ENCODE data around the gene P2RY14. TPM values are rescaled to one million over a fixed set of nuclear protein-coding genes. Genes with fewer than 3 reads are reported as not detected.
A peak's percentile ranks its signal among the peaks of the same experiment; 100 is the strongest.

Gene P2RY14
- total and polyA plus RNA-seq, 2 of the 13 experiments (the other 11 are each of a cell fraction or from before 2014, with no cell fraction given), result not detected

GRCh38 chr3:151283907-151284461, 5.6 kb upstream of the P2RY14 start (continued):
- TF ChIP-seq, protein P1, sequence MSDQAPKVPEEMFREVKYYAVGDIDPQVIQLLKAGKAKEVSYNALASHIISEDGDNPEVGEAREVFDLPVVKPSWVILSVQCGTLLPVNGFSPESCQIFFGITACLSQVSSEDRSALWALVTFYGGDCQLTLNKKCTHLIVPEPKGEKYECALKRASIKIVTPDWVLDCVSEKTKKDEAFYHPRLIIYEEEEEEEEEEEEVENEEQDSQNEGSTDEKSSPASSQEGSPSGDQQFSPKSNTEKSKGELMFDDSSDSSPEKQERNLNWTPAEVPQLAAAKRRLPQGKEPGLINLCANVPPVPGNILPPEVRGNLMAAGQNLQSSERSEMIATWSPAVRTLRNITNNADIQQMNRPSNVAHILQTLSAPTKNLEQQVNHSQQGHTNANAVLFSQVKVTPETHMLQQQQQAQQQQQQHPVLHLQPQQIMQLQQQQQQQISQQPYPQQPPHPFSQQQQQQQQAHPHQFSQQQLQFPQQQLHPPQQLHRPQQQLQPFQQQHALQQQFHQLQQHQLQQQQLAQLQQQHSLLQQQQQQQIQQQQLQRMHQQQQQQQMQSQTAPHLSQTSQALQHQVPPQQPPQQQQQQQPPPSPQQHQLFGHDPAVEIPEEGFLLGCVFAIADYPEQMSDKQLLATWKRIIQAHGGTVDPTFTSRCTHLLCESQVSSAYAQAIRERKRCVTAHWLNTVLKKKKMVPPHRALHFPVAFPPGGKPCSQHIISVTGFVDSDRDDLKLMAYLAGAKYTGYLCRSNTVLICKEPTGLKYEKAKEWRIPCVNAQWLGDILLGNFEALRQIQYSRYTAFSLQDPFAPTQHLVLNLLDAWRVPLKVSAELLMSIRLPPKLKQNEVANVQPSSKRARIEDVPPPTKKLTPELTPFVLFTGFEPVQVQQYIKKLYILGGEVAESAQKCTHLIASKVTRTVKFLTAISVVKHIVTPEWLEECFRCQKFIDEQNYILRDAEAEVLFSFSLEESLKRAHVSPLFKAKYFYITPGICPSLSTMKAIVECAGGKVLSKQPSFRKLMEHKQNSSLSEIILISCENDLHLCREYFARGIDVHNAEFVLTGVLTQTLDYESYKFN (CRISPR knock-in tag; conservative IDR thresholded peaks at IDR 0.05), result peak; percentile 69
- TF ChIP-seq ZNF609 (CRISPR knock-in tag; IDR thresholded peaks at IDR 0.05; ENCODE audit: borderline replicate concordance) (peak; percentile 85), SOX13 (IDR thresholded peaks at IDR 0.05) (no peak), SOX13 (CRISPR knock-in tag; conservative IDR thresholded peaks at IDR 0.05 in 1 of 2, IDR thresholded peaks at IDR 0.05 in 1 of 2) (peak in 1 of 2 experiments; percentile 85; a peak in 2 of 4 replicates), ZBED4 (CRISPR knock-in tag; IDR thresholded peaks at IDR 0.05; ENCODE audit: borderline replicate concordance) (0 out of 2 replicates have a peak, but pooled peaks have one; percentile 26), TEAD3 (CRISPR knock-in tag; optimal IDR thresholded peaks at IDR 0.05; ENCODE audit: borderline replicate concordance) (peak; percentile 24), HMG20A (CRISPR knock-in tag; IDR thresholded peaks at IDR 0.05; ENCODE audit: borderline replicate concordance) (peak; percentile 85; the same call in 1 of the 2 replicates), ZGPAT (CRISPR knock-in tag; IDR thresholded peaks at IDR 0.05) (peak; percentile 76; the same call in 1 of the 2 replicates), KAT7 (CRISPR knock-in tag; IDR thresholded peaks at IDR 0.05; ENCODE audit: borderline replicate concordance) (no peak), ZSCAN9 (CRISPR knock-in tag; IDR thresholded peaks at IDR 0.05; ENCODE audit: borderline replicate concordance) (0 out of 2 replicates have a peak, but pooled peaks have one; percentile 21)
- TF ChIP-seq, protein P2, sequence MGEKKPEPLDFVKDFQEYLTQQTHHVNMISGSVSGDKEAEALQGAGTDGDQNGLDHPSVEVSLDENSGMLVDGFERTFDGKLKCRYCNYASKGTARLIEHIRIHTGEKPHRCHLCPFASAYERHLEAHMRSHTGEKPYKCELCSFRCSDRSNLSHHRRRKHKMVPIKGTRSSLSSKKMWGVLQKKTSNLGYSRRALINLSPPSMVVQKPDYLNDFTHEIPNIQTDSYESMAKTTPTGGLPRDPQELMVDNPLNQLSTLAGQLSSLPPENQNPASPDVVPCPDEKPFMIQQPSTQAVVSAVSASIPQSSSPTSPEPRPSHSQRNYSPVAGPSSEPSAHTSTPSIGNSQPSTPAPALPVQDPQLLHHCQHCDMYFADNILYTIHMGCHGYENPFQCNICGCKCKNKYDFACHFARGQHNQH (CRISPR knock-in tag; IDR thresholded peaks at IDR 0.05), result 0 out of 2 replicates have a peak, but pooled peaks have one; percentile 30

All from HepG2 (cell line).